ENCODE measurements around the gene SLC22A7.

- TF ChIP-seq CTCF (IDR thresholded peaks at IDR 0.05): no peak
- no peak for TF ChIP-seq POLR2A (IDR thresholded peaks at IDR 0.05)
Measured at GRCh38 chr6:43277643-43278523, 20.2 kb upstream of the SLC22A7 start.
